Naive thymus-derived CD4-positive, alpha-beta T cell (primary cell): ENCODE data around the gene MYO5C. TPM values are rescaled to one million over a fixed set of nuclear protein-coding genes. Genes with fewer than 3 reads are reported as not detected.

Experiments used
- ATAC-seq: fragments of 150-1000 bp; cut with Tn5 transposase; 2 replicates; pipeline ENCODE4 v1.10.0; 2021; ENCODE audit warnings: mild to moderate bottlenecking, moderate library complexity
- CTCF ChIA-PET: fragments of 350-600 bp; sonication (Branson Sonifier 250); formaldehyde crosslinking; loops from one replicate; lab custom pipeline; 2021; ENCODE audit warnings: antibody characterized with exemption; lab: Charles Lee
- POLR2A ChIA-PET: fragments of 350-600 bp; sonication (Branson Sonifier 250); formaldehyde crosslinking; loops from one replicate; lab custom pipeline; 2021; ENCODE audit warnings: antibody characterized with exemption, inconsistent platforms; lab: Charles Lee
- DNase-seq, 9 donors: peaks; one replicate each; pipeline versions ENCODE4 v3.0.0 to v3.0.0-alpha.2; 2020 to 2022; ENCODE audit warnings: mixed read lengths in 1 of 9
- H3K27ac ChIP-seq: one replicate; pipeline ENCODE4 v1.7.0; 2013; ENCODE audit warnings: mild to moderate bottlenecking, low read depth, low read length, moderate library complexity
- H3K27me3 ChIP-seq, 2 donors: one replicate each; pipeline ENCODE4 v1.7.0; 2013; ENCODE audit warnings: low read length in 2 of 2, mild to moderate bottlenecking in 2 of 2, moderate library complexity in 2 of 2; ENCODE audit not compliant: control insufficient read depth in 2 of 2, insufficient read depth in 2 of 2
- H3K36me3 ChIP-seq, 3 experiments: 1 replicate in 2 of 3; 2 replicates in 1 of 3; pipeline ENCODE4 v1.7.0; 2013; ENCODE audit warnings: low read length in 3 of 3, mild to moderate bottlenecking in 3 of 3, moderate library complexity in 1 of 3; ENCODE audit not compliant: insufficient read depth in 3 of 3, control insufficient read depth in 2 of 3
- H3K4me1 ChIP-seq, 2 donors: one replicate each; pipeline ENCODE4 v1.7.0; 2013; ENCODE audit warnings: low read length in 2 of 2, mild to moderate bottlenecking in 2 of 2, moderate library complexity in 1 of 2; ENCODE audit not compliant: control insufficient read depth in 2 of 2, insufficient read depth in 2 of 2
- H3K4me3 ChIP-seq: 2 replicates; pipeline ENCODE4 v1.7.0; 2013; ENCODE audit warnings: mild to moderate bottlenecking, low read length
- H3K9me3 ChIP-seq, 3 experiments: 1 replicate in 2 of 3; 2 replicates in 1 of 3; pipeline ENCODE4 v1.7.0; 2013; ENCODE audit warnings: low read length in 3 of 3; ENCODE audit not compliant: control insufficient read depth in 2 of 3
- H3K27ac Mint-ChIP-seq, 9 donors: one replicate each; pipeline ENCODE4 v1.8.0; 2020 to 2022; ENCODE audit warnings: mixed read lengths in 9 of 9, mild to moderate bottlenecking in 8 of 9, moderate library complexity in 5 of 9, inconsistent platforms in 2 of 9
- H3K27me3 Mint-ChIP-seq, 5 donors: one replicate each; pipeline ENCODE4 v1.8.0; 2021 to 2022; ENCODE audit warnings: mixed read lengths in 5 of 5, mild to moderate bottlenecking in 1 of 5
- H3K36me3 Mint-ChIP-seq, 5 donors: one replicate each; pipeline ENCODE4 v1.8.0; 2020 to 2022; ENCODE audit warnings: mixed read lengths in 5 of 5, mild to moderate bottlenecking in 3 of 5, inconsistent platforms in 1 of 5
- H3K4me1 Mint-ChIP-seq, 7 donors: one replicate each; pipeline ENCODE4 v1.8.0; 2020 to 2022; ENCODE audit warnings: mixed read lengths in 7 of 7, mild to moderate bottlenecking in 3 of 7, inconsistent platforms in 1 of 7
- H3K4me3 Mint-ChIP-seq, 10 donors: one replicate each; pipeline ENCODE4 v1.8.0; 2020 to 2022; ENCODE audit warnings: mild to moderate bottlenecking in 10 of 10, mixed read lengths in 10 of 10, moderate library complexity in 6 of 10, inconsistent platforms in 2 of 10
- H3K9me3 Mint-ChIP-seq, 11 donors: one replicate each; pipeline ENCODE4 v1.8.0; 2020 to 2022; ENCODE audit warnings: mixed read lengths in 11 of 11, mild to moderate bottlenecking in 4 of 11, inconsistent platforms in 1 of 11, moderate library complexity in 1 of 11
- intact Hi-C, 2 donors: fragments of 100-400 bp; cut with micrococcal nuclease; formaldehyde crosslinking; loops; one replicate each; pipeline ENCODE4 v1.15.1; 2023
- polyA plus RNA-seq, 2 donors: library from polyadenylated mRNA; unstranded; fragments of 300-500 nt; fragmentation: Illumina TruSeq; gene quantifications; one replicate each; pipeline ENCODE4 v1.2.3, GENCODE V29; 2021
- total RNA-seq, 6 experiments: library from RNA in 5 of 6; stranded (reverse) in 5 of 6; gene quantifications; 1 replicate in 5 of 6; 2 replicates in 1 of 6; pipeline ENCODE4 v1.2.3 and lab custom pipeline; 2021 to 2026

Gene MYO5C
- total and polyA plus RNA-seq, 7 experiments from 2014 or later: 0.19 to 1.3 (median 0.31) TPM; not detected in 1

DNA sequence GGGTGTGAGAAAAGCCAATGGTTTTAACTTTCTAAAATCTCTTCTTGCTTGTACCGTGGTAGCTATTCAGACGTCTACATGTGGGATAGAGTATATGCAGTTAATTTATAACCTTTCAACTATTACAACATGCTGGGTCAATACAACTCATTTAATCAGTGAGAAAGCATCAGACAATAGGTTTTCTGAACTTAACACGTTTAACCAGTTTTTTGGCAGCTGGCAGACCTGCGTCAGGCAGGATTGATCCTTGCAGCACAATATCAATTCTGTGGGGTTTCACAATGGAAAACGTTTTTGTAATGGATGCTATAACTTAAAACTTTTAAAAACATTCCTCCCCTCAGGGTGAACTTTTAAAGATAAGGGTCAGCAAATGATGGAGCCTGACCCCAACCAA, 110.9 kb downstream of the MYO5C start:
- no peak overlapping the region for H3K4me3 Mint-ChIP-seq
- no peaks in the 10 kb centered on the region for H3K27me3 ChIP-seq
- H3K9me3 ChIP-seq: no peaks in the 10 kb centered on the region
- peaks cover 0 to 3% (median 0%) of the 10 kb centered on the region in 3 experiments for H3K36me3 ChIP-seq
- H3K36me3 Mint-ChIP-seq: peaks cover 0 to 5% (median 0%) of the 10 kb centered on the region in 5 donors
- peaks cover 4 to 19% (median 13%) of the 10 kb centered on the region in 7 donors for H3K4me1 Mint-ChIP-seq
- H3K4me1 ChIP-seq: peaks cover 7 to 15% of the 10 kb centered on the region in 2 donors
- intact Hi-C loops: loop anchor here (5.0 kb wide), 2 partner anchors 447 to 493 kb away; partner anchors contain the start of genes ATOSA (in 1 of the 2) and LYSMD2 (in 1 of the 2)
- no peaks in the 10 kb centered on the region for H3K27me3 Mint-ChIP-seq
- H3K9me3 Mint-ChIP-seq: peaks cover 0 to 1% (median 0%) of the 10 kb centered on the region in 11 donors
- H3K27ac ChIP-seq: no peak overlapping the region
- CTCF ChIA-PET: interaction anchor here (1.0 to 2.4 kb wide), 2 partner anchors 9 to 43 kb away, joined by 4 to 14 read pairs; no protein-coding TSS in a partner anchor
- ATAC-seq: no peak
- H3K4me3 ChIP-seq: no peak overlapping the region
- no peak for DNase-seq
- no peak overlapping the region for H3K27ac Mint-ChIP-seq
- POLR2A ChIA-PET: interaction anchor here (0.5 to 1.5 kb wide), 6 partner anchors 10 to 48 kb away, joined by 3 to 6 read pairs (median 3); no protein-coding TSS in a partner anchor

DNA sequence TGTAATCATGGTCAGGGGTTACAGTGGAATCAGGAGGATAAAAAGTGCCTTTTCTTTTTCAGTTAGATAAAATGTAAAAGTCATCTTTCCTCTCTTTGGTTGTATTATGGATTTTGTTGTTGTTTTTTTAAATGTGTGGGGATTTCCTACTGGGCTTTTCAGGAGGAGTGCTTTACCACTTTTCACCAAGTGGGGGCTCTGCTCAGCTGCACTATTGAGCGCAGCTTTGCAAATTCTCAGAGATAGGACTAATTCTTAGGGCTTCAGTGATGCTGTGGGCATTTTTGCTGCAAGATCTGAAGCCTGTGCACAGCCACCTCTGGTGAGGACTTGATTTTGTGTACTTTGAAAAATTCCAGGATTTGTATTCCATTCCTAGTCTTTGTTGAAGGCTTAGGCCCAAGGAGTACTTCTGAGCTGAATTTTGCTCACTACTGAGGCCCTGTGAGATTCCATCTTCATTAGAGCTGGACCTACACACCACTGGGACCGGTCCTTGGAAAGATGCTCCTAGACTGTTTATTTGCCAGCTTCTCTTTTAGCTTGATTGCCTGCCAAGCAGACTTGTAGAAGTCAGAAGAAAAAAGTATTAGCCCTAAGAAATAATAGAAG, 111.9 kb downstream of the MYO5C start:
- peak overlapping the region in 6 of 9 donors; percentile 1 to 54 (median 19) for H3K27ac Mint-ChIP-seq
- DNase-seq (no peak), ATAC-seq (no peak)
- H3K4me3 Mint-ChIP-seq: peak overlapping the region in 1 of 10 donors; percentile 4
- Histone ChIP-seq H3K9me3 (no peaks in the 10 kb centered on the region), H3K36me3 (peaks cover 0 to 3% (median 0%) of the 10 kb centered on the region in 3 experiments), H3K4me3 (no peak overlapping the region), H3K4me1 (peaks cover 10 to 17% of the 10 kb centered on the region in 2 donors), H3K27ac (no peak overlapping the region), H3K27me3 (no peaks in the 10 kb centered on the region)
- intact Hi-C loops: loop anchor here (1.0 to 5.0 kb wide), 4 partner anchors 25 to 494 kb away; partner anchors contain the start of genes ATOSA (in 1 of the 2) and LYSMD2 (in 1 of the 2)
- H3K27me3 Mint-ChIP-seq: no peaks in the 10 kb centered on the region
- ChIA-PET CTCF (interaction anchor here (0.7 to 2.4 kb wide), 5 partner anchors 10 to 44 kb away, joined by 3 to 14 read pairs (median 3); no protein-coding TSS in a partner anchor), POLR2A (interaction anchor here (1.1 to 1.5 kb wide), 4 partner anchors 9 to 47 kb away, joined by 3 to 6 read pairs (median 4); no protein-coding TSS in a partner anchor)
- H3K36me3 Mint-ChIP-seq: peaks cover 0 to 5% (median 0%) of the 10 kb centered on the region in 5 donors
- H3K4me1 Mint-ChIP-seq: peaks cover 6 to 24% (median 18%) of the 10 kb centered on the region in 7 donors
- H3K9me3 Mint-ChIP-seq: peaks cover 0 to 1% (median 0%) of the 10 kb centered on the region in 11 donors

DNA sequence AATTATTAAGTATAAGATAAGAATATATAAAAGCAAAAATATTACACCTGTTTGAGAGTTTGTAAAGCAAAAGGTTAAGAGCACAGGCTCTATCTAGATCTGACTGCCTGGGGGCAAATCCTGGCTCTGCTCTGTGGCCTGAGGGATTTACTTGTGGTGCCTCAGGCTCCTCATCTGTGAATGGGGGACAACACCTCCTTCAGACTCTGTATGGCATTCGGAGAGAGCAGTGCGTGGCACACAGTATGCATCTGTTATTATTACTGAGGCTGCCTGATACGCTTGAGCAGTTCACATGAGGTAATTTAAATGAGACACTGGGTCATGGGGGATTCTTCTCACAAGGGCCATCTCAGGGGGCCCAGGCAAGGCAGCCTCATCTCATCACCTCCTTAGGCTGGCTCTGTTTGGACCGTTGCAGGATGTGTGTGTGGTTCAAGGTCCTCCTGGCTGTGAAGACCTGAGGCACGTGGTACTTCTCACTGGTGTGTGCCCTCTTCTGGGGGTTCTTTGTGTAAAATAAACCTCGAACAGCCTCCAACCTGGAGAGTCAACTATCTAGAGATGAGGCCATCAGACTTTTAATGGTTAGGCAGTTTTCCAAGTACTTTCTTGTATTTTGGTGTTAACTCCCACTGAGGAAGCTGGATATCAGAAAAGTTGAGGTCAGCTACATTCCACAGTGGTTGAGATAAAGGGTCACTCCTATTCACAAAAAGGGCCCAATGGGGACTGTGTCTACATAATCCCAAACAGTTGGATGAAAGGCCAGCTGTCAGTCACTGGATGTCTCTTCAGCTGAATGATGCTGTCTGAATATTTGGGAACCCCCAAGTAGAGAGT, 113.4 kb downstream of the MYO5C start:
- no peaks in the 10 kb centered on the region for H3K27me3 ChIP-seq
- peaks cover 0 to 5% (median 0%) of the 10 kb centered on the region in 5 donors for H3K36me3 Mint-ChIP-seq
- peaks cover 19 to 20% of the 10 kb centered on the region in 2 donors for H3K4me1 ChIP-seq
- no peaks in the 10 kb centered on the region for H3K27me3 Mint-ChIP-seq
- peaks cover 0 to 3% (median 0%) of the 10 kb centered on the region in 3 experiments for H3K36me3 ChIP-seq
- peak overlapping the region in 4 of 9 donors; percentile 3 to 95 (median 44) for H3K27ac Mint-ChIP-seq
- peak overlapping the region in 2 of 10 donors; percentile 5 to 86 for H3K4me3 Mint-ChIP-seq
- no peak for ATAC-seq
- no peaks in the 10 kb centered on the region for H3K9me3 ChIP-seq
- ChIA-PET CTCF (interaction anchor here (0.6 to 2.4 kb wide), 2 partner anchors 26 to 46 kb away, joined by 4 to 14 read pairs; no protein-coding TSS in a partner anchor), POLR2A (interaction anchor here (0.7 to 4.5 kb wide), 2 partner anchors 35 to 51 kb away, joined by 4 to 53 read pairs; no protein-coding TSS in a partner anchor)
- no peak overlapping the region for H3K4me3 ChIP-seq
- intact Hi-C loops: loop anchor here (2.0 to 5.0 kb wide), 3 partner anchors 445 to 497 kb away; partner anchors contain the start of genes ATOSA (in 2 of the 2) and LYSMD2 (in 1 of the 2)
- H3K27ac ChIP-seq: no peak overlapping the region
- H3K9me3 Mint-ChIP-seq: peaks cover 0 to 1% (median 0%) of the 10 kb centered on the region in 11 donors
- DNase-seq: no peak
- peaks cover 10 to 39% (median 31%) of the 10 kb centered on the region in 7 donors for H3K4me1 Mint-ChIP-seq

DNA sequence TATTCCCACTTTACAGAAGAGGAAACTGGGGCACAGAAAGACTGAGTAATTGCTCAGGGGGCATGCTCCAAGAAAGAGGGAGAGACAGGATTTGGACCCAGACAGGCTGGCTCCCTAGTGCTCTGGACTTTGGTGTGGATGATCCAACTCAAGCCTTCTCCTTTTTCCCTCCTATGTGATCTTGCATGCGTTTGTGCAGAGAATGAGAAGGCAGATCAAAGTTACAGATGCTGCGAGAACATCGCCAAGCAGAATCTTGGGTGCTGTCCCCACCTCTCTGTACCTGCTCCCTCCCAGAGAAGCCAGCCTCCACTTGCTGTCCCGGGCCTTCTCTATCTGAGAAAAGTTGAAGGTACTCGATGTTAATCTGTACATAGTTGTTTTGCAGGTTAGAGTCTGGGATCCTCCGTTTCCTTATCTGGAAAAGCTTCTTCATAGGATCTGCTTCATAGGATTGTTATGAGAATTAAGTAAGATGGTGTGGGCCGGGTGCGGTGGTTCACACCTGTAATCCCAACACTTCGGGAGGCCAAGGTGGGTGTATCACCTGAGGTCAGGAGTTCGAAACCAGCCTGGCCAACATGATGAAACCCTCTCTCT, 114.7 kb downstream of the MYO5C start:
- Histone ChIP-seq H3K27me3 (no peaks in the 10 kb centered on the region), H3K36me3 (peaks cover 0 to 3% (median 0%) of the 10 kb centered on the region in 3 experiments), H3K9me3 (no peaks in the 10 kb centered on the region), H3K27ac (peak overlapping the region; percentile 95), H3K4me1 (peaks cover 19 to 20% of the 10 kb centered on the region in 2 donors), H3K4me3 (peak overlapping the region; percentile 98)
- peaks cover 0 to 9% (median 0%) of the 10 kb centered on the region in 5 donors for H3K36me3 Mint-ChIP-seq
- ATAC-seq: no peak
- ChIA-PET POLR2A (interaction anchor here (0.8 to 4.5 kb wide), 15 partner anchors 10 to 499 kb away, joined by 3 to 53 read pairs (median 9); partner anchors contain the start of genes ATOSA and LEO1), CTCF (interaction anchor here (0.6 kb wide), 1 partner anchor 45 kb away, joined by 3 read pairs; no protein-coding TSS in a partner anchor)
- peak overlapping the region; percentile 90 to 98 (median 97) for H3K27ac Mint-ChIP-seq
- H3K4me1 Mint-ChIP-seq: peaks cover 12 to 48% (median 40%) of the 10 kb centered on the region in 7 donors
- peaks cover 0 to 1% (median 0%) of the 10 kb centered on the region in 11 donors for H3K9me3 Mint-ChIP-seq
- DNase-seq: no peak
- intact Hi-C loops: loop anchor here (1.0 to 5.0 kb wide), 9 partner anchors 10 to 498 kb away; partner anchors contain the start of genes ATOSA (in 2 of the 2), LEO1 (in 1 of the 2), LYSMD2 (in 1 of the 2) and MAPK6 (in 1 of the 2)
- no peaks in the 10 kb centered on the region for H3K27me3 Mint-ChIP-seq
- peak overlapping the region; percentile 86 to 95 (median 92) for H3K4me3 Mint-ChIP-seq

DNA sequence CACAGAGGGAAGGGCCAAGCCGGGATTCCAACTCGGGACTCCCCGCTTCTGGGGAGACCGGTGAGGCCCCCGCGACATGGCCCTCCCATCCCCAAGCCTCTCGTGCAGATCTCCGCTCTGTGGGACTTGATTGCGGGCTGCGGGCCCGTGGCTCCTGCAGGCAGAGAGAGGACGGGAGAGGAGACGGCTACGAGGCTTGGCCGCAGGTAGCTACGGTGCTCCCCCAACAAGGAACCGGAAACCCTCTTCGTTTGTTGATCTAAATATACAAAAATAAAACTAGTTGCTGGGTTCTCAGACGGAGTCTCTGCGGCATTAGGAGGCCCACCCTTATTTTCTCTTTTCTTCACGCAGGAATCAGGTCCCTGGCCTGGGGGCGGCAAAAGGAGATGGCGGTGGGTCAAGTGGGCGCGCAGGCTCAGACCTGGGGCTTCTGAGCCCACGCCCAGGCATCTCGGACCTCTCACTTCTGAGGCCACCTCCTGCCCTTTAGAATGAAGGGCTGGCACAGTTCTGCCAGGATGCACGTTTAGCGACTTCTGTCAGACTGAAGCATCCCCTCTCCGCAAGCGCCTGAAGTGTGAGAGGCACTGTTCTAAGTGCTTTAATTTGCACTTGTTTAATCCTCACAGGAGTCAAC, 115.3 kb downstream of the MYO5C start:
- Mint-ChIP-seq H3K9me3 (peaks cover 0 to 1% (median 0%) of the 10 kb centered on the region in 11 donors), H3K27me3 (no peaks in the 10 kb centered on the region), H3K4me1 (peaks cover 14 to 50% (median 40%) of the 10 kb centered on the region in 7 donors), H3K27ac (peak overlapping the region; percentile 90 to 98 (median 97)), H3K36me3 (peaks cover 0 to 9% (median 0%) of the 10 kb centered on the region in 5 donors), H3K4me3 (peak overlapping the region; percentile 86 to 95 (median 92))
- intact Hi-C loops: loop anchor here (1.0 to 5.0 kb wide), 9 partner anchors 9 to 498 kb away; partner anchors contain the start of genes ATOSA (in 2 of the 2), LEO1 (in 1 of the 2), LYSMD2 (in 1 of the 2) and MAPK6 (in 1 of the 2)
- peaks cover 0 to 3% (median 0%) of the 10 kb centered on the region in 3 experiments for H3K36me3 ChIP-seq
- DNase-seq (peak in 6 of 9 donors; percentile 66 to 83 (median 80)), ATAC-seq (peak; percentile 42)
- no peaks in the 10 kb centered on the region for H3K27me3 ChIP-seq
- no peaks in the 10 kb centered on the region for H3K9me3 ChIP-seq
- peaks cover 19 to 20% of the 10 kb centered on the region in 2 donors for H3K4me1 ChIP-seq
- POLR2A ChIA-PET: interaction anchor here (0.8 to 4.5 kb wide), 19 partner anchors 10 to 500 kb away, joined by 3 to 53 read pairs (median 9); partner anchors contain the start of genes ATOSA, BCL2L10, LEO1 and LYSMD2
- peak overlapping the region; percentile 95 for H3K27ac ChIP-seq
- peak overlapping the region; percentile 98 for H3K4me3 ChIP-seq
- CTCF ChIA-PET: interaction anchor here (1.7 kb wide), 1 partner anchor 16 kb away, joined by 6 read pairs; no protein-coding TSS in a partner anchor
